HG02798 (cell line): ENCODE measurements around the gene KRT34.
"Not testable (repeated sequence)": the region's sequence is repeated elsewhere in the genome, so short reads cannot be mapped to it uniquely, and the experiment has no call there.

Experiments used
- ATAC-seq: cut with Tn5 transposase; IDR thresholded peaks from one replicate; pipeline ENCODE4 v1.9.1; 2021; ENCODE audit warnings: mild to moderate bottlenecking; ENCODE audit not compliant: unreplicated experiment, poor library complexity

KRT34 gene

DNA sequence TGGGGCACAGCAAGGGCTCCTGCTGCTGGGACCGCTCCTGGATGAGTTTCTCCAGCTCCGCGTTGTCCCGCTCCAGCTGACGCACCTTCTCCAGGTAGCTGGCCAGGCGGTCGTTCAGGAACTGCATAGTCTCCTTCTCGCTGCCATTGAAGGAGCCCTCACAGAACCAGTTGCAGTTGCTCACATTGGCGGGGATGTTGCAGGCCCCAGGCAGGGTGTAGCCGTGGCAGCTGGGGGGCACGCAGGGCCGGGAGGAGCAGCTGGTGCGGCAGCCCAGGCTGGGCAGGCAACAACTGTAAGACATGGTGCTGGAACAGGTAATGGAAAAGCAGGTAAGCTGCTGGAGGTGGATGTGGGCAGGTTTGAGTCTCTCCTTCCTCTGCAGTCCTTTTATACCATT, at the start of gene KRT34:
TSS of gene KRT34 (minus strand) at position 364 of the 400 bp plus-strand sequence. CDS start at position 304, 60 bp downstream.
- ATAC-seq: not testable (repeated sequence)

DNA sequence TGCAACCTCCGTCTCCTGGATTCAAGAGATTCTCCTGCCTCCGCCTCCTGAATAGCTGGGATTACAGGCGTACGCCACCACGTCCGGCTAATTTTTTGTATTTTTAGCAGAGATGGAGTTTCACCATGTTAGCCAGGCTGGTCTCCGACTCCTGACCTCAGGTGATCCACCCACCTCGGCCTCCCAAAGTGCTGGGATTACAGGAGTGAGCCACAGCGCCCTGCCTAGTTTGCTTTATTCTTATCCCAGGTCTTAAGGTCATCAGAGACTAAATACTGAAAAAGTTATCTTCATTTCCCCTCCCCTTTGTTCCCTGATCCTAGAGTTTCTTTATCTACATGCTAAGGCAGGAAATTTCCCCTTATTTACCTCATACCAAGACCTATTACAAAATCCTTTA, 48.3 kb upstream of the KRT34 start:
- not testable (repeated sequence) for ATAC-seq

DNA sequence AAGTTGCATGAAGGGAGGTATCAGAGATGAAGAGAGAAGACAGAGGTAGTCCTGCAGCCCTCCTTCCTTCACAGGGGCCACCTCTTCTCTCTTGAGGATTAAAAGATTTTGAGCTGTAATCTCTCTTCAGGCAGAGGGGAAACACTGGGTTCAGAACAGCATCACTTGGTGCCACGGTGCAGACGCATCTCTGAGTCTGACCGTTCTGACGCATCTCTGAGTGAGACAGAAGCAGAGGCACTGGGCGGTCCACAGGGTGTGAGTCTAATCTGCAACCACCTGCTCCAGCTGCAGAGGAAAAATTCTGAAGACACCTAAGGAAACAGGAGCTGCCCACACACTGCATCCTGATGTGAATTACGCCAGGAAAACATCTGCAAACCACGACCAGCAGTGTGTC, 47.6 kb upstream of the KRT34 start:
- ATAC-seq: no peak

DNA sequence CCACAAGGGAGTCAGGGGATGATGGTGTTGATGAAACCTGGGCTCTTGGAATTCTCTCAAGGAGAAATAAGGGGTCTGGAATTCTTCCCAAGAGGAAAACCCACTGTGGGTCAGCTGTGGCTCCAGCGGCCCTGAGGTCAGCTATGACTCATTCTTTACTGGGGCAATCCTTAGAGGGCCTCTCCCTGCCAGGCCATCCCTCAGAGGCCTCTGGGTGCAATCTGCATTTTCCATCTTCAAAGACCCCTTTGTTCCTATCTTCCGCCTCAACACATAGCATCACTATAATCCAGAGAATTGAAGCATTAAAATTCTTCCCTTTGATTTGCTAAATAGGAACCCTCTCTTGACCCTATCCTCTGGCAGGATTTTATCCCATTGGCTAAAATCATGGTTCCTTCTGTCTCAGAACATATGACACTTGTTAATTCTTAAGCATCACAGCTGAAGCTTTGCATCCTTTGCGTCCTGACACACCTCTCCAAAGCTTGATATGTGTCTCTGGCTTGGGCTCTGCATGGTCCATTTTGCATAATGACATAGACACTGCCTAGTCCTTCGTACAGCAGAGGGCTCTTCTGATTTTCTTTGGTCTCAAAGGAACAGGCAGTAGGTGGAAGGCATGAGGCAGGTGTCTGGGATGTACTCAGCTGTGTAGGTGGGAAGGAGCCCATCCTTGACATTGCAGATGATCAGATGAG, 46.6 kb upstream of the KRT34 start:
- no peak for ATAC-seq

DNA sequence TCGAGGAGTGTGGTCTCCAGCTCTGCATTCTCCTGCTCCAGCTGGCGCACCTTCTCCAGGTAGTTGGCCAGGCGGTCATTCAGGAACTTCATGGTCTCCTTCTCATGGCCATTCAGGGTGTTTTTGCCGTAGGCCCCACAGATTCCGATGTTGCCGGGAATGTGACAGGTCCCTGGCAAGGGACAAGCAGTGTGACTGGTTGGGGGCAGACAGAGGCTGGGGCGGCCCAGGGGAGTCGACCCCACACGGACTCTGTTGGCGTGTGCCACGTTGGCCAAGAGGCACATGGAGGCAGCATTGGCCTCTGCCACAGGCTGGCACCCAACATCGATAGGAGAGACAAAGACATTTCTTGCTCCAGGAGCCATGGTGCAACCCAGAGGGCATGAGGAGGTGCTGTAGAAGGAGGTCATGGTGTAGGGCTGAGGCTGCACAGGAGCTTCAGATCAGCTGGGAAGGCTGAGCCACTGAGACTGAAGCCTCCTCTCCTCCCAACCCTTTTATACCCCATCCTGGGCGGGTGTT, 42.1 kb upstream of the KRT34 start, which contains the start of gene KRT37:
TSS of gene KRT37 (minus strand) at position 475 of the 525 bp plus-strand sequence. CDS start at position 413, 62 bp downstream.
- no peak for ATAC-seq

DNA sequence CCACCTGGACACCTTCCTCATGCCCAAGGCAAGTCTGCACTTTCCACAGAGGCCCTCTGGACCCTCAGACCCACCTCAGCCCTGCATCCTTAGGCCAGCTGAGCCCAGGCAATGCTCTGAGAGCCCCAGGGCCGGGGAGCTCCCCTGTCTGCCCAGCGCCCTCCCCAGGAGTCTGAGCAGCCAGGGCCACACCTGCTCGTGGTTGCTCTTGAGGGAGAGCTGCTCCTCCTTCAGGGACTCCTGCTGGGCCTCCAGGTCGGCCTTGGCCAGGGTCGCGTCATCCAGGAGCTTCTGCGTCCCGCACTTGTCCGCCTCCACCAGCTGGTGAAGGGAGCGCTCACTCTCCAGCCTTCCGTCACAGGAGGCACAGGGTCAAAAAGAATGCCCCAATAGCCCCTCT, 40.5 kb upstream of the KRT34 start:
- not testable (repeated sequence) for ATAC-seq

DNA sequence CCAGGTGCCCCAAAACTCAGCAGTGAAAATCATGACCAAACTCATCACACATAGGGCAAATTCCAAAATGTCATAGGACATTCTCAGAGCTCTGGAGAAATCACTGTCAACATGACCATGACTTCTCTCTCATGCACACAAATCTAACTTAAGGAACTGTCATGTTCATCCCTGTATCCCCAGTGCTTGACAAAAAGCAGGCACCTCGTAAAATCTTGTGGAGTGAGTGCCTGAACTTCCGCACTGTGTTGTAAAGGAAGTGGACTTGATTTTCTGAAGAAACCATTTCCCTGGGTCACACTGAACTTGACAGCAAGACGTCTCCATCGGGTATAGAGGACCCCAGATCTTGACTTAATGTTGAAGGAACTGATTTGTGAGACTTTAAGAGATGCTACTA, 39.5 kb upstream of the KRT34 start:
- no peak for ATAC-seq

DNA sequence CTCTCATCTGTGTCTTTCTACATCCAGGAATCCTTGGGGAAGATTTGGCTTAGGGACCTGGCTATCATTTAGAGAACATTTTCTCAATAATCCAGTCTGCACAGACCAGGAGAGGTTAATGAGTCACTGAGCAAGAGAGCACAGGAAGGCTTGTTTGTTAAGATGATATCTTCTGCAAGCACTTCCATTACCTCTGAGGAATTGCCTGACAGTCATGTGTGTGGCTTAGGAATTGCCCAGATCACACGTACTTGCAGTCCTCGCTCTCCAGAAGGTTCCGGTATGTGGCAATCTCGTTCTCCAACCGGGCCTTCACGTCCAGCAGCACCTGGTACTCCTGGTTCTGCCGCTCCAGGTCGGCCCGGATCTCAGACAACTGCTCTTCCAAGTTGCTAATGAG, 39.0 kb upstream of the KRT34 start:
- no peak for ATAC-seq

DNA sequence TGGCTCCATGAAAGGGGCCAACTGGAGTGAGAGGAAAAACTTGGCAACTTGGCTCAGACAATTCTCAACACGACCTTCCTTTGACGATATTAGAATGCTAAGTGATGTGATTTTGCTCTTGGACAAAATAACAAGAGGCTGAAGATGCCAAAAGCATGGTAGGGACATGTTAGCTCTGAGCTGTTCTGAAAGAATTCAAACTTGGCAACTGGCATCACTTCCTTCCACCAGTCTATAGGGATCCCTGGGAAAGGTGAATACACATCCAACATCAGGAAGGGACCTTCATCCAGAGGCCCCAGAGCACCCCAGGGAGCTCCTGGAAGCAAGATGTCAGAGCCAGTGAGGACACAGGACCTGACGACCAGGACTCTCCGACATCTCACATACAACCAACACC, 38.0 kb upstream of the KRT34 start:
- no peak for ATAC-seq

DNA sequence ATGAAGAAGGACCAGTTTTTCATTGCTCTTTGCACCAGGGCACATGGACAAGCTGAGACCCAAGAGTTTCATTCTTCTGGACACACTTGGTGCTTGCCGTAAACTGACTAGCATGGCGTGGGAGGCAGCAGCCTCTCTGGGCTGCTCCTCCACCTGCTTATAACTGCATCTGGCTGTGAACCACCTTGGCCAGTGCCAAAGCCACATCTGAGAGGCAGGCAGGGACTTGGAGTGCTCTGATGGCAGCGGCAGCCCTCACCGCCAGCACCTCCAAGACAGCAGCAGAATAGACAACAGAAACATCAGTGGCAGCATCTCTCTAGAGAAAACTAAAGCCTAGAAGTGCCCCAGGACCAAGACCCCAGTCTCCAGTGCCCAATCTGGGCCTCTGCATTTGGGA, 37.6 kb upstream of the KRT34 start:
- ATAC-seq: no peak

DNA sequence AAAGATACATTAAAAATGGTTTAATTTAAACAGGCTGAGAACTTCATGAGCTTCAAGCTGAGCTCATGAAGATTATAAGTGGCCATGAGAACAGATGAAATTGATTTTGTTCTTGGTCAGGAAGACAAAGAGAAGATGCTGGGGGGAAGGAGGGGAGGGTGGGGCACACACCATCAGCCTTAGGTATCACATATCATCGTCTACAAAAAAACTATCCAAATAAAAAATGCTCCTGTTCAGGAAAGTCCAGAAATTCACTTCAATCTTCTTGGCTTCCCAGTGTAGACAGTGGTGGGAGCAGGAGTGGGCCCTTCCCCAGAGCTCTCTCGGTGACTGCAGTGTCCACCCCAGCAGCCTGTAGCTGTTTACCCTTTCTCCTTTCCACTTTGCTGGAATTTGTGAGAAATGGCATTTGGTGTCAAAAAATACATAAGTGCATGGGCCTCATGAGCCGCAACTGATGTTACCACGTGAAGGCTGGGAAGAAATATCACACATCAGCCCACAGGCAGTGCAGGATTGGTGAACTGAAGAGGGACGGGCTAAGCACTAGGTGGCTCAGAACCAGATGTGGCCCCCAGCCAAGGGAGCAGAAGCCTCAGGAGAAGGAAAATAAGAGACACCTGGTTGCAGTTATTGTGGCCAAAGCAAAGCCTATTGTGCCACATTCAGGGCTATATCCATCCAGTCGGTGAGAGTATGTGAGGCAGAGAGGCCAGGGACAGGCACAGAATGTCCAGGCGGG, 36.2 kb upstream of the KRT34 start:
- no peak for ATAC-seq

DNA sequence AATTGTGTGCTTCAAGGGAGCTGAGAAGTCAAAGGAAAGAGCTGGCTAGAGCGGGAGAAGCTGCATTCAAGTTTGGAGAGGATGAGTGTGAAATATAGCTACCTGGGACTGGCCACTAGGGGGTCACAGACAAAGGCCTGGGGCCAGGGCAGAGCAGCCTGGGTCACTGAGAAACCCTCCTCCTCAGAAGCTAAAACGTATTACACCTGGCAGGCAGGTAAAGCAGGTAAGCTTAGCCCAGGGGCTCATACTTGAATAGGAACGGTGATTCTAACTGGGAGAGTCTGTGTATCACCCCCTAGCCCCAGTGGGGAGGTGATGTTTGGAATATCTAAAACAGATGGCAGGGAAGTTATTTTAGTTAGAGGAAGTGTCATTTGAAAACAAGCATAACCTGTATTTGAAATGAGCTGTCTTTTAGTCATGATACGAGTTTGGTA, 35.5 kb upstream of the KRT34 start:
- ATAC-seq: no peak

DNA sequence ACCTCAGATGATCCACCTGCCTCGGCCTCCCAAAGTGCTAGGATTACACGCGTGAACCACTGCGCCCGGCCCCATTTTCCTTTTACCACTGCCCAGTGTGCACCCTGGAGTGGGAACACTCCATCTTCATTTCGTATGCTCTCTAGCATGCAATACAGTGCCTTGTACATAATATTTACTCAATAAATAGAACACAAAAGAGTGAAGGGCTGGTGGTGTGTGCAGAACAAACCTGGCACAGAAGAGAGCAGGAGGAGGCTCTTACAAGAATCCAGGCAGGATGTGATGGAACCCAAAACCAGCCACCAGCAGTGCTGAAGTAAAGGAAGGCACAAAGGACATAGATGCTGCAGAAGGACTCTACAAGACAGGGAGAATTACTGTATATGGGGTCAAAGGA, 35.0 kb upstream of the KRT34 start:
- ATAC-seq: no peak

DNA sequence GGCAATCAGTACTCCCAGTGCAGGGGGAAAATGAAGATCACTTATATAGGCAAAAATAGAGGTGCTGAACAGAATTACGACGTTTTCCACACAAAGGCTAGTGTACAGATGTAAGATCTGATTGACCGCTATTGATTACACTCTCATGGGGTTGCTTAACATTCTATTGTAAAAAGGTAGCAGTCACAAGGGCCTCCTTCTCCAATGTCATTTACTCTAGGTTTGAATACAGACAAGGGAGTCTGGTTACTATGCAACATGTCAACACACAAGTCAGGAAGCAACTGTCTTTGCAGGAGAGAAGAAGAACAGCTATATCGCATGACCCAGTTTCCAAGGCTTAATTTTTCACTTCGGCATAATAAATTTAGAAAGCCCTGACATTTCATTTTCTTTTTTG, 34.4 kb upstream of the KRT34 start:
- no peak for ATAC-seq

DNA sequence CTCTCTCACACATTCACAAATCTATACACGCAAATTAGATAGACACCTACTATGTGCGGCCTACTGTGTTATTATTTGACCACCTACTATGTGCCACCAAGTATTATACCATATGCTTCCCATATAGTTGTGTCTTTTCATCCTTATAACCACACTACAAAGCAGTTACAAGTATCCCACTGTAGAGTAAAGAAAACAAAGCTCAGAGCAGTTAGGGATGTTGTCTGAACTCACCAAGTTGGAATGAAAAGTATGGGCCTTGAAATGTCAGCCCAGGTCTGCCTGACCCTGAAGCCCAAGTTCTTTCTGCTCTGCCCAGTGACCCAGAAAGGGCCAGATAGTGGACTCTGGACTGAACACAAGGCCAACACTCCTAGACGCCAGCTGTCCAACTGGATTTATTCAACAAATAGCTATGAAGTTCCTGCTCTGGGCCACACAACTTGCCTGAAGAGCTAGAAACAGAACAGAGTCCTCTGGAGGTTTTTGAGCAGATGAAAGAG, 33.8 kb upstream of the KRT34 start:
- no peak for ATAC-seq

DNA sequence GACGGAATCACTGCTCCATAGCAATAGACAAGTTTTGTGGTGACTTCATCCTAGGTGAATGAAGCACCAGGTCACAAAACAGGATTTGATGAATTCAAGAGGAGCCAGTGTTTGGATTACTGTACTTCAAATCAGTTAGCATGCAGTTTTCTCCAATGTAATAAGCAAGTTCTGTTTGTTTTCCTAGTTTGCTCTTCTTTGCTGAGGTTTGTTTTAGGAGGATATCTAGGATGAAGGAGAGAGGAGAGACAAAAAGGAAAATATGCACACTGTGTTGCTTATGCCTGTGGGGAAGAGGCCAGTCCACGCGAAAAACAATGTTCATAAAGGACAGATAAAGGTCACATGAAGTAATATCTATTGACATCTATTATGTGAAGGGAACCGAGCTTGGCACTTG, 33.3 kb upstream of the KRT34 start:
- no peak for ATAC-seq

DNA sequence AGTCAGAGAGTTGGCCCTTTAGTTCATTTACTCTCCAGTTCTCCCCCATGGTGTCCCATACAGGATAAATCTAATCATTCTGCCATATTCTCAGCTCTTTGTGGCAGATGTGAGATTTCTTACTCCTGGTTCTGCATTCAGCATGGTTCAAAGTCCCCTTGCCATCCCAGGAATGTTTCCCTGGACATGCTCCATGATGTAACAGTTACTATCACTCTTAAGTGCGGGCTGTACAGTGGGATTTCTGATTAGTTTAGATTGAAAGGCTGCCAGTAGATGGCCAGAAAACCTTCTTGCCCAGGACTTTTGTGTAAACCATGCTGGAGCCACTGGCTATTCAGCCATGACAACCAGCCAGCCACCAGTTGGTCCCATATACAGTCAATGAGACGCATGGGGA, 31.9 kb upstream of the KRT34 start:
- ATAC-seq: no peak

DNA sequence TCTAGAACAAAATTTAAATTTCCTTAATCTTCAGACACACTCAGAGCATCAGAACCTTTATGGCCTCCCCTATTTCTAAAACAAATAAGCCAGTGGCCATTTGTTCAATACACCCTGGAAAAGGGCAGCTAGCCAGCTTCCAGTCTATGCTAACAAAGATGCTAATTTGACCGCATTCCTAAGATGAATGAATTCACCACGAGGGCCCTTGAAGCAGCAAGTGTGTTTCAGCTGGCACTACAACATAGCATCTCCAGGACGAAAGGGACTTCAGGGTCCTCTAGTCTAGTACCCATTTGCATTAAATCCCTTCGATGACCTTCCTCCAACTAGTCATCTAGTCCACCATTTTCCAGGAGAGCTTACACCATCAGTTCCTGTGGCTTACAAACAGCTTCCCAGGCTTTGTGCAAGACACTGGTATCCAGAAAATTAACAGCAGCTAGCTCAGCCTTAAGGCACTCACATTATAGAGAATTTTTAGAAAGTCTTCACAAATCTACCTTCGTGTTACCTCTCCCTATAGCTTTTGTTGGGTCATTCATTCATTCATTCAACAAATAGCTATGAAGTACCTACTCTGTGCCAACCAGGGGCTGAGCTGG, 31.3 kb upstream of the KRT34 start:
- no peak for ATAC-seq

DNA sequence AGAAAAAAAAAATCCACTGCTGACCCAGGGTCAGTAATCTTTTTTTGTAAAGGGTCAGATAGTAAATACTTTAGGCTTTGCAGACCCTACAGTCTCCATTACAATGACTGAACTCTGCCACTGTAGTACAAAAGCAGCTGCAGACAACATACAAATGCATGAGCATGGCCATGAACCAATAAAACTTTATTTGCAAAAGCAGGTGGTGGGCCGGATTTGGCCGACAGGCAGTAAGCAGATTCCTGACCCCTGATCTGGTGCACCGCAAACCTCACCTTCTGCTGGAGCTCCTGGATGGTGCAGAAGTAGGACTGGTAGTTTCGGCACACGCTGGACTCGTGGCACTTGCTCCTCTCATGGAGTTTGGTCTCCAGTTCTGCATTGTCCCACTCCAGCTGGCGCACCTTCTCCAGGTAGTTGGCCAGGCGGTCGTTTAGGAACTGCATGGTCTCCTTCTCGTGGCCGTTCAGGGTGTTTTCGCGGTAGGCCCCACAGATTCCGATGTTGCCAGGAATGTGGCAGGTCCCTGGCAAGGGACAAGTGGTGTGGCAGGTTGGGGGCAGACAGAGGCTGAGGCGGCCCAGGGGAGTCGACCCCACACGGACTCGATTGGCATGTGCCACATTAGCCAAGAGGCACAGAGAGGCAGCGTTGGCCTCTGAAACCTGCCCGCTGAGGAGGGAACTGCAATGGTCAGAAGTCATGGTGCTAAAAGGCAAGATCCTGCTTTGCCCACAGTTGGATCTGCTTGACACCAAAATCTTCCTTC, 29.1 kb upstream of the KRT34 start:
- no peak for ATAC-seq

DNA sequence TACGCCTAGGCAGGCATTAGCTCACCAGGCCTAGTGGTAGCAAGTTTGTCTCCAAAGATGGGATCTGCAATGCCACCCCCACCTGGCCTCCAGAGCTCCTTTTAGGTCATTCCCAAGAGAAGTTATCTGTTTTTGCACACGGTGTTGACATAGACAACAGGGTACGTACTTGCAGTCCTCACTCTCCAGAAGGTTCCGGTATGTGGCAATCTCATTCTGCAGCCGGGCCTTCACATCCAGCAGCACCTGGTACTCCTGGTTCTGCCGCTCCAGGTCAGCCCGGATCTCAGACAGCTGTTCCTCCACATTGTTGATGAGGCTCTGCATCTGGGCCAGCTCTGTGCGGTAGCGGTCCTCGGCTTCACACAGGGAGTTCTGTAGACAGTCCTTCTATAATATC, 25.1 kb upstream of the KRT34 start:
- ATAC-seq: no peak
